Calu3 (cell line): Measurements from ENCODE around the gene ZNF865. TPM values are rescaled to one million over a fixed set of nuclear protein-coding genes. Genes with fewer than 3 reads are reported as not detected.

Experiments used
- Bru-seq: library from RNA; stranded (reverse); fragments of 400-500 nt; gene quantifications from one replicate; lab custom pipeline; 2021; lab: Mats Ljungman, UMichigan
- BruChase-seq, 2 experiments: library from RNA; stranded (reverse); fragments of 400-500 nt; gene quantifications; one replicate each; lab custom pipeline; 2021; lab: Mats Ljungman, UMichigan
- BruUV-seq: library from RNA; stranded (reverse); fragments of 400-500 nt; replicated peaks from 2 replicates; lab custom pipeline; 2021; lab: Mats Ljungman, UMichigan
- CTCF ChIA-PET: fragments of 300-600 bp; sonication (Branson Sonifier 250); formaldehyde crosslinking; loops from one replicate; lab custom pipeline; 2022; ENCODE audit warnings: antibody characterized with exemption; lab: Charles Lee
- DNase-seq: peaks from one replicate; pipeline ENCODE4 v3.0.0; 2022
- H3K27ac Mint-ChIP-seq: one replicate; pipeline ENCODE4 v1.8.0; 2022; ENCODE audit warnings: mixed read lengths; ENCODE audit not compliant: unreplicated experiment
- H3K27me3 Mint-ChIP-seq: one replicate; pipeline ENCODE4 v1.8.0; 2022; ENCODE audit warnings: mixed read lengths; ENCODE audit not compliant: unreplicated experiment
- H3K36me3 Mint-ChIP-seq: one replicate; pipeline ENCODE4 v1.8.0; 2022; ENCODE audit warnings: mild to moderate bottlenecking, moderate library complexity, mixed read lengths; ENCODE audit not compliant: insufficient read depth, unreplicated experiment
- H3K4me1 Mint-ChIP-seq: one replicate; pipeline ENCODE4 v1.8.0; 2022; ENCODE audit warnings: mild to moderate bottlenecking, low read depth, mixed read lengths; ENCODE audit not compliant: unreplicated experiment
- H3K4me3 Mint-ChIP-seq: one replicate; pipeline ENCODE4 v1.8.0; 2022; ENCODE audit warnings: mild to moderate bottlenecking, low read depth, moderate library complexity, mixed read lengths; ENCODE audit not compliant: unreplicated experiment
- H3K9me3 Mint-ChIP-seq: one replicate; pipeline ENCODE4 v1.8.0; 2022; ENCODE audit warnings: low read depth, mixed read lengths; ENCODE audit not compliant: unreplicated experiment
- intact Hi-C: fragments of 100-400 bp; cut with micrococcal nuclease; formaldehyde crosslinking; loops from one replicate; pipeline ENCODE4 v1.10.0; 2022; ENCODE audit not compliant: unreplicated experiment
- long read RNA-seq: library from polyadenylated mRNA; stranded (forward); transcript quantifications from one replicate; pipeline ENCODE4 v2.0.0, GENCODE V29; 2022
- total RNA-seq: library from RNA; stranded (reverse); gene quantifications from 2 replicates; pipeline ENCODE4 v1.2.3, GENCODE V29; 2022
- TF ChIP-seq, protein P1 (sequence below): fragments of 200-600 bp; IDR thresholded peaks from one replicate; pipeline ENCODE4 v1.8.0; 2022; ENCODE audit warnings: antibody characterized with exemption; ENCODE audit not compliant: unreplicated experiment

Gene ZNF865
- total RNA-seq, result 29.6 and 30.9 TPM in 2 replicates
- Bru-seq, nascent RNA, result percentile 80 among the genes with signal in this experiment
- BruChase-seq, experiment 1, labeled RNA remaining after a 6-hour chase, result percentile 86 among the genes with signal in this experiment
- BruChase-seq, experiment 2, labeled RNA remaining after a 2-hour chase, result percentile 89 among the genes with signal in this experiment
- long read RNA-seq, partial matches to known transcripts, result 0 of 9 reads
- long read RNA-seq, other reads (novel, unspliced or antisense), result 9 of 9 reads

DNA sequence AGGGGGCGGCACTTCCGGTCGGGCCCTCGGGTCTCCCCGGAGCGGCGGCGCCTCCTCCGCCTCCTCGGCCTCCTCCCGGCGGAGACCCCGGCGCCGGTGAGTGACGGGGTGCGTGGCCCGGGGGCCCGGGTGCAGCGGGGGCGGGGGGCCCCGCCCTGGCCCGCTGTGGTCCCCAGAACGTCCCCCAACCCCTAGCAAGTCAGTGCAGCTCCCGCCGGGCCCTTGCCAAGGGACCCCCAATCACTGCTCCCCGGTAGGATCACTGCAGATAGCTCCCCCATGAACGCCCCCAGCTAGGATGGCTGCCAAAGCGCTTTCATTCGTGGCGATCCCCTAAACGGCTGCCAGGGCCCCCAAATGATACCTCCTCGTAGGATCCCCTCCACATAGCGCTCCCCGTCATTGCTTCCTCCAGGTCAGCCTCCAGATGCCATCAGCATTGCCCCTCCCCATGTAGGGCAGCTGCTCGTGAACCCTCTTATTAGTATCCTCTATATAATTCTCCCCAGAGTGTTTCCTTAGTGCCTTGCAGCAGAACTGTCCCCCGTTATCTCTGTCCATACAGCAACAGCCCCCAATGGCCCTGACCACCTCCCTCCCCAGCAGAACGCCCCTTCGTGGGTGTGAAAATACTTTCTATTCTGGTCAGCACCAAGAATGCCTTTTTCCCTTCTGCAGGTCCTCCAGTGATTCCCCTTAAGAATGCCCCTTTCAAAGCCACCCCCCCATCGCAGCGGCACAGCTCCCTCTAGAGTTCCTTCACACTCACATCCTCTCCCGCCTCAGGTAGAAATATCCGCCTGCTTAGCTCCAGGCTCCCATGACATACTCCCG, at the start of gene ZNF865:
Gene ZNF865 (plus strand): TSS at position 11 of the 834 bp plus-strand sequence. CDS start 7,972 bp downstream, outside the sequence.
- DNase-seq, result peak; percentile 82
- H3K27ac Mint-ChIP-seq, result peak within 1 kb of the TSS; percentile 84
- no peaks in the 10 kb centered on the region for H3K9me3 Mint-ChIP-seq
- BruUV-seq, result no TSS peak
- CTCF ChIA-PET, result interaction anchor here (0.5 to 2.0 kb wide), 18 partner anchors 12 to 460 kb away, joined by 3 to 15 read pairs (median 4); partner anchors contain the start of genes NAT14, PTPRH and ZNF784
- peak within 1 kb of the TSS; percentile 86 for H3K4me3 Mint-ChIP-seq
- H3K36me3 Mint-ChIP-seq, result peaks cover 57% of the 10 kb centered on the region
- H3K4me1 Mint-ChIP-seq, result peaks cover 34% of the 10 kb centered on the region
- intact Hi-C loops, result loop anchor here (1.0 to 2.0 kb wide), 2 partner anchors 57 to 90 kb away; no protein-coding TSS in a partner anchor
- TF ChIP-seq, protein P1, sequence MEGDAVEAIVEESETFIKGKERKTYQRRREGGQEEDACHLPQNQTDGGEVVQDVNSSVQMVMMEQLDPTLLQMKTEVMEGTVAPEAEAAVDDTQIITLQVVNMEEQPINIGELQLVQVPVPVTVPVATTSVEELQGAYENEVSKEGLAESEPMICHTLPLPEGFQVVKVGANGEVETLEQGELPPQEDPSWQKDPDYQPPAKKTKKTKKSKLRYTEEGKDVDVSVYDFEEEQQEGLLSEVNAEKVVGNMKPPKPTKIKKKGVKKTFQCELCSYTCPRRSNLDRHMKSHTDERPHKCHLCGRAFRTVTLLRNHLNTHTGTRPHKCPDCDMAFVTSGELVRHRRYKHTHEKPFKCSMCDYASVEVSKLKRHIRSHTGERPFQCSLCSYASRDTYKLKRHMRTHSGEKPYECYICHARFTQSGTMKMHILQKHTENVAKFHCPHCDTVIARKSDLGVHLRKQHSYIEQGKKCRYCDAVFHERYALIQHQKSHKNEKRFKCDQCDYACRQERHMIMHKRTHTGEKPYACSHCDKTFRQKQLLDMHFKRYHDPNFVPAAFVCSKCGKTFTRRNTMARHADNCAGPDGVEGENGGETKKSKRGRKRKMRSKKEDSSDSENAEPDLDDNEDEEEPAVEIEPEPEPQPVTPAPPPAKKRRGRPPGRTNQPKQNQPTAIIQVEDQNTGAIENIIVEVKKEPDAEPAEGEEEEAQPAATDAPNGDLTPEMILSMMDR, result peak; percentile 85
- no peaks in the 10 kb centered on the region for H3K27me3 Mint-ChIP-seq

DNA sequence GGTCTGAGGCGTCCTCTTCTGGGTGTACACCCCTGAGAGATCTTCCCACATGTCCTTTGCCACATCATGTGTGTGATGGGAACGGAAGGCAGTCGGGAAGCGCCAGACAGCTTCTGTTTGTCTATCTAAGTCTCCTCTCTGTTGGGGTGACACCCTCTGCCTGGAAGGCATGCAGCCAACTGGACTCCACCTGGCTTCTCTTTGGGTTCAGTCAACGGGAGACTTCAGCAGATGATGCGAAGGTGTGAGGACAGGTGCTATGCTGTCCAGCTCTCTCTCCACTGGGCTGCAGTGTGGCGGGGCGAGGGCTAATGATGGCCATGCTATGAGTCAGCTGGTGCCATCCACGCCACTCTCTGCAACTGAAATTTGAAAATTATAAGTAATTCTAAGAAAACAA, 45.8 kb upstream of the ZNF865 start:
- no peak for DNase-seq
- no TSS peak for BruUV-seq
- H3K4me3 Mint-ChIP-seq, result no peak overlapping the region
- intact Hi-C loops, result no loop called here
- no peak overlapping the region for H3K27ac Mint-ChIP-seq
- H3K4me1 Mint-ChIP-seq, result no peaks in the 10 kb centered on the region
- CTCF ChIA-PET, result interaction anchor here (0.6 kb wide), 1 partner anchor 21 kb away, joined by 3 read pairs; no protein-coding TSS in a partner anchor
- TF ChIP-seq, protein P1, result no peak
- H3K9me3 Mint-ChIP-seq, result no peaks in the 10 kb centered on the region
- H3K27me3 Mint-ChIP-seq, result peaks cover 26% of the 10 kb centered on the region
- no peaks in the 10 kb centered on the region for H3K36me3 Mint-ChIP-seq

DNA sequence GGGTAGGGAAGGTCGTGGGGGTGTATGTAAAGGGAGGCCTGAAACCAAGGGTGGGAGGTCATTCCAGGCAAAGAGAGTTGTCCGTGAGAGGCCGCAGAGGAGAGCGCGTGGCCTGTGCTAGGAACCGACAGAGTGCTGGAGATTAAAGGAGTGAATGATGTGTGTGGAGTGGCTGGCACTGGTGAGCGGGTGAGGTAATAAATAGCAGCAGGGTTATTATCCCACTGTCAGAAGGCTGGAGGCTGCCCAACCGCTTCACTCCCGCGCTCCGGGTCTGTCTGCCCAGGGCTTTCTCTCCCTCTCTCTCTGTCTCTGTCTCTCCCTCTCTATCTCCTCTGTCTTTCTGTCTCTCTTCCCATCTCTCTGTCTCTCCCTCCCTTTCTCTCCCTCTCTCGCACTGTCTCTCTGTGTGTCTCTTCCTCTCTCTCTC, 42.2 kb upstream of the ZNF865 start:
- TF ChIP-seq, protein P1, result no peak
- Mint-ChIP-seq H3K27ac (no peak overlapping the region), H3K36me3 (no peaks in the 10 kb centered on the region), H3K4me3 (no peak overlapping the region), H3K27me3 (peaks cover 34% of the 10 kb centered on the region), H3K9me3 (no peaks in the 10 kb centered on the region), H3K4me1 (no peaks in the 10 kb centered on the region)
- CTCF ChIA-PET, result no interaction called here
- no TSS peak for BruUV-seq
- intact Hi-C loops, result no loop called here
- no peak for DNase-seq

DNA sequence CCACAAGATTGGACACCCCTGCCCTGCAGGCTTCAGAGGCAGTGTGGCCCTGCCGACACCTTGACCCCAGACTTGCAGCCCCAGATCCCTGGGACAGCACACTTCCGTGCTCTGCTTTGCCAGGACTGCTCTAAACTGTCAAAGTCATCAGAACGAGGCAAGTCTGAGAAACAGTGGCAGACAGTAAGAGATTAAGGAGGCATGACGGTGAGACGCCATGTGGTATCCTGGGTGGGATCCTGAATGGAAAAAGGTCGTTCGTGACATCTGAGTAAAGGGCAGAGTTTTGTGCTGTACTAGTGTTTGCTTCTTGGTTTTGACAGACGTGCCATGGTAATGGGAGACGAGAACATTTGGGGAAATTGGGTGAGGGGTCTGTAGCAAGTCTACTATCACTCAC, 38.6 kb upstream of the ZNF865 start:
- Mint-ChIP-seq H3K27me3 (peaks cover 27% of the 10 kb centered on the region), H3K36me3 (no peaks in the 10 kb centered on the region), H3K4me1 (no peaks in the 10 kb centered on the region), H3K4me3 (no peak overlapping the region), H3K27ac (no peak overlapping the region), H3K9me3 (no peaks in the 10 kb centered on the region)
- DNase-seq, result no peak
- TF ChIP-seq, protein P1, result no peak
- no TSS peak for BruUV-seq
- intact Hi-C loops, result no loop called here
- CTCF ChIA-PET, result interaction anchor here (1.1 kb wide), 1 partner anchor 19 kb away, joined by 3 read pairs; no protein-coding TSS in a partner anchor
